ENCODE measurements around the gene RTN3.

RTN3 gene

DNA sequence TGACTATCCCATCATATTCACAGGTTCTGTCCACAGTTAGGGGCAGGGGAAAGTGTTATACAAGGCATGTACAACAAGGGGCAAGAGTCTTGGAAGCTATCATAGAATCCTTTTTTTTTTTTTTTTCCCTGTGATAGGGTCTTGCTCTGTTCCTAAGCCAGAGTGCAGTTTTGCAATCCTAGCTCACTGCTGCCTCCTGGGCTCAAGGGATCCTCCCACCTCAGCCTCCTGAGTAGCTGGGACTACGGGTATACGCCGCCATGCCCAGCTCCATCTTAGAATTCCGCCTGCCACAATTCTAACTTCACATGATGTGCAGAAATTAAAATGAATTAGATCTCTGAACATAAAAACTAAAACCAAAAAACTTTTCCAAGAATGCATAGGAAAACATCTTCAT is 55.6 kb downstream of the RTN3 start:
- DNase-seq: no peak

DNA sequence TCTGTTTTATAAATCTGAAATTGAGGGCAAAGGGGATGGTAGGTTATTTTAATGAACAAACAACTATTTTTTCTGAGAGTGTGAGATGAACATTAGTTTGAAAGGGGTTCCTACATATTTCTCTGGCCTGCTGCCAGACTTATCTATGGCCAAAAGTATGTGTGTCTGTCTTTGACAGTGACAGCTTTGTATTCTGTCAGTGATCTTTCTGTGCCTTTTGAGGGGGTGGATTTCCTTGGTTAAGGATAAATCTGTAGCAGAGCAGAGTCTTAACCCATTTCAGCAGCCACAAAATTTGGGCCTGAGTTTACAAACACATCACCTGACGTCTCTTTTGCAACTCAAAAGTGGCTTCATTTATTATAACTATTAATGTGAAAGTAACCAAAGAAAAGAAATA is 56.4 kb downstream of the RTN3 start:
- peak in 1 of 56 donors; percentile 50 for DNase-seq

DNA sequence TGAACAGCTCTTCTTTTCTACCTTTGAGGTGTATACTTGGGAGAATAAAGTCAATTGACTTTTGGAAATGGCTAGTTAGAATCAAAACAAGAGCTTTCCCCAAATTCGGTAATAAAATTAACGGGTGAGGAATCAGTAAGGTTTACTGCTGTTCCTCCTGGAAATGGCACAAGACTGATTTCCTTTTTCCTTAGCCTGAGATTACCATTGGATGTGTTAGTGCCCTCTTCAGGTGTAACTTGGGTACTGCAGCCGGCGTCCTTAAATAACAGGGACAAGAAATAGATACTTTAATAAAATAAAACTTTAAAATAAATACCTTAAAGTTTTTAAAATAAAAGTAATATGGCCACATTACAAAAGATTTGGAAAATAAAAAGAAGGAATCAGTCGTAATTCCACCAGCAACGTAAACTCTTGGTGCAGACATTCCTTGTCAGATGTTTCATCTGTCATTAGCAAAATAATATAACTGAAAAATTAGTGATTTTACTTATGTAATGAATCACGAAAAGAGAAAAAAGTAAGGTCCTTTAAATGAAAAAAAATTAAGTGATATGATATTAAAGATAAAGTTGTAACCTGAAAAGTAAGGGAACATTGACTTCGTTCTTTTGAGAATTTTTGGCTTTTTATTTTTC is 57.5 kb downstream of the RTN3 start:
- DNase-seq: peak in 40 of 56 donors; percentile 2 to 91 (median 30)

GRCh38 chr11:63745304-63746170 is 64.2 kb downstream of the RTN3 start:
- no peak for DNase-seq

DNA sequence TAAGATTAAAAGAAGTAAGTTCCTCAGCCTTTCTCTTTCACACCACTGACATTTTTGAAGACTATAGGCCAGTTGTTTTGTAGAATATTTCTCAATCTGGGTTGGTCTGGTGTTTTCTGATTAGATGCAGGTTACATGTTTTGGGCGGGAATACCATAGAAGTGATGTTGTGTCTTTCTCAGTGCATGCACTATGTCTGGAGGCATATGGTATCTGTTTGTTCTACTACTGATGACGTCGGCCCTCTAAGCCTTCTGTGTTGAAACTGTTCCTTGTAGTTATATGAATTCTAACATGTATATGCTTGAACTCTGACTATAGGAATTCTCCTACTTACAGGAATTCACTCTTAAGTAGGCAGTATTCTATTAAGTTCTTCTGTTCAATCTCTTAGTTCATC is 65.7 kb downstream of the RTN3 start:
- DNase-seq: no peak

GRCh38 chr11:63749624-63750023 is 68.3 kb downstream of the RTN3 start:
- DNase-seq: no peak

GRCh38 chr11:63756919-63757761 is 75.8 kb downstream of the RTN3 start:
- DNase-seq: no peak

DNA sequence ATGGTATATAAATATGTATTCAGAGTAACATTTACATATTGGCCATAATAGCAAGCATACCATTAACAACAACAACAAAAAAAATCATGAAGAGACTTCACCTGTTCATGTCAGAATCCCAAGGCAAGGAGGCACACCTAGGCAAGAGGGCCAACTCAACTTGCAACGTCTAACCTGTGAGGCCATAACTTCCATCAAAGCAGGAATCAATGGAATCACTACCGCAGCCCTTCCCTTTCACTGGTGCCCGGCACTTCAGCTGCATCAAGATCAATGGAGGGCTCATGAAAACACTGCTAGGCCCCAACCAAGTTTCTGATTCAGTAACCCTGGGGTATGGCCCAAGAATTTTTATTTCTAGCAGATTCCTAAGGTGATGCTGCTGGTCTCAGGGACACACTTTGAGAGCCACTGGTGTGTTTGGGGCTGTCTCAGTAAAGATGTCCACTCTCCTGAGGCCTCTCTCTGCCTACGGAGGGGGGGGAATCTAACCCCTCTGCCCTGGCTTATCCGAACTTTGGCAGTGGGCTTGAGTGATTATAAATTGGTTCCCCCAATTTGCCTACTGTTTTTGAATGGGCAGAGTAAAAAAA is 79.3 kb downstream of the RTN3 start:
- DNase-seq: no peak

- no peak for DNase-seq
Observed at GRCh38 chr11:63761188-63761587, 79.9 kb downstream of the RTN3 start.

DNA sequence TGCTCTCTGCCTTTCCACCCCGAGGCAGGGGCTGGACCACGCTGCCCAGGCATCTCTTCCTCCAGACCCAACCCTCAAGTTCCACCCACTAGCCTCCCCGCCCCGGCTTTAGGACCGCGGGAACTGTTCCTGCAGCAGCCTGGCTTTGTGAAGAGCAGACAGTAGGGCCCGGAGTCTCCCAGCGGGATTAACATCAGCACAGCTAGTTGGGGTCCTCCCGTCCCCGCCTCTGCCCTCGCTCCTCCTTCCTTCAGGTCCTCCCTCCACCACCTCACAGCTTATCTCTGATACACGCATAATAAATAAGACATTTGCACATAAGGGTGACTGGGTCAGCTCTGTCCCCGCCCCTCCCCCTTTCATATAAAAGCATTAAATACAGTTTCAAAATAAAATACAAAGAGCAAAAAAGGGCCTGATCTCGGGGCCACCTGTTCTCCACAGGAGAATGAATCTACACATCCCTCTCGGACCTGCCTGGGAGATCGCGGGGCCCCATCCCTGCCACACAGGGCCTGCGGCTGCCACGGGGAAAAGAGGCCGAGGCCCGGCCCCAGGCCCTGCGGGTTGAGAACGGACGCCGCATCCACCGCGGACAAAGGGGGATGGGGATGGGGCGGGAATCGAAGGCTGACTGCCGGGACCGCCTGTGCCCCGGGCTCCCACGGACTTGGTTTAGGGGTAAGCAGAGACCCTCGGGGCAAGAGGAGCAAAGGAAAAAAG is 80.8 kb downstream of the RTN3 start:
- peak in 10 of 56 donors; percentile 18 to 42 (median 24) for DNase-seq

DNA sequence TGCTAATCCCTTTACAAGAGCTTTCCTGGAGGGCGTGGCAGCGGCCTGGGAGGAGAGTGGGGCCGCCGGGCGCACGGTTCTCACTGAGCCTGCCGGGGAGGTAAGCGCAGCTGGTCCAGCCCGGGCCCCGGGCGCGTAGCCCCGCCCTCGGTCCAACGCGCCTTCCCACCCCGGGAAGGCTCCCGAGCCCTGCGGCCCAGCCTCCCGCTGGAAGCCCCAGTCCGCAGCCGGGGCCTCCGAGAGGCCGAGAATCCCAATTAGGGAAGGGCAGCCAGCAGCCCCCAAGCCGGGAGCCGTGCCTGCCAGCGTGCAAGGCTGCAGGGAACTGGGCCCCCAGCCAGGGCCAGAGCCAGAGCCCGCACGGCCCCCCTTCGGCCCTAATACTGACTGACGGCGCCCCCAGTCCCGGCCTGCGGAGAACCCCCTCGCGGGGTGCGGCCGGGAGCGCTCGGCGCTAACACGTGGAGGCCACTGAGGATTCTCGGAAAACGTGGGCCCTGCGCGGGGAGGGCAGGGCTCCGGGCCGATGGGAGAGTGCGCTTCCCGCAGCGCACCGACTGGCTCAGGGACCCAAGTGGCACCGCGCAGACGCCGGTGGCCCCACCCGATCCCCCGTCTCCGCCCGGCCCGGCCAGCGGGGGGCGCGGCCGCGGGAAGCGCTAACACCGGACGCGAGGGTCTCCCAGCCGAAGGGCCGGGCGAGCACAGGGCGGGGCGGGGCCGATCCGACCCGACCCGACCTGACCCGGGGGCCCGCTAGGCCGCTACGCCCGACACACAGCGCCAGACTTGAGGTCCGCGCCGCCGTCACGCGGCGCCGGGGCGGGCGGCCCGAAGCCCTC is 81.6 kb downstream of the RTN3 start:
- peak in 38 of 56 donors; percentile 25 to 78 (median 58) for DNase-seq

DNA sequence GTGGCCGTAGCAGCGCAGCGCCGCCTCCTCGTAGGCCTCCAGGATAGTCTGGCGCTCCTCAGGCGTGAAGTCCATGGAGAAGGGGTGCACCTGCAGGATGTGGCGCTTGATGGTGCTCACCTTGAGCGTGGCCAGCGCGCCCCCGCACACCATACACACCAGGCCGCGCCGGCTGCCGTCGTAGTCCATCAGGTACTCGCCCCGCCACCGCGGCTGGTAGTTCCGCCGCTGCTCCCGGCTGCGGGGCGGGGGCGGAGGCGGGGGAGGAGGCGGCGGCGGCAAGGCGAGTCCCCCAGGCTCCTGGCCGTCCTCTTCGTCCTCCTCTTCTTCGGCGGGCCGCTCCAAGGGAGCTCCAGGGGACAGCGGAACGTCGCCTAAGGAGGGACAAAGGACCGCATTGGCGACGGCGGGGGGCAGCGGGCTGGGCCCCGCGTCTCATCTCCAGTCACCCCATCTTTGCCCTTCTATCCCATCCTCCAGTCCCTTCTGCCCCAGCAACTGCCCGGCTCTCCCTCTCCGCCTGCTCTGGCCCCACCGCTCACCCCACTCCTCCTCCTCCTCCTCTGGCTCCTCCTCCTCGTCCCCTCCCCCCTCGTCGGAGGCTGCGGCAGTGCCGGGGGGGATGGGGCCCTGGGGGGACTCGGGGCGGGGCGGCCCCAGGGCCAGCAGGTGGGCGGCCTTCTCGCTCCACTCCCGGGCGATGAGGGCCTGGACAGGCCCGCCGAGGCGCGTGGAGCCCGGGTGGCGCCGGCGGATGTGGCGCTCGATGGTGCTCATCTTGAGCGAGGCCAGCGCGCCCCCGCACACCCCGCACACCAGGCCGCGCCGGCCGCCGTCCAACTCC is 82.4 kb downstream of the RTN3 start:
- peak in 8 of 56 donors; percentile 13 to 61 (median 36) for DNase-seq

- no peak for DNase-seq
Observed at GRCh38 chr11:63764340-63764678, 83.0 kb downstream of the RTN3 start.

DNA sequence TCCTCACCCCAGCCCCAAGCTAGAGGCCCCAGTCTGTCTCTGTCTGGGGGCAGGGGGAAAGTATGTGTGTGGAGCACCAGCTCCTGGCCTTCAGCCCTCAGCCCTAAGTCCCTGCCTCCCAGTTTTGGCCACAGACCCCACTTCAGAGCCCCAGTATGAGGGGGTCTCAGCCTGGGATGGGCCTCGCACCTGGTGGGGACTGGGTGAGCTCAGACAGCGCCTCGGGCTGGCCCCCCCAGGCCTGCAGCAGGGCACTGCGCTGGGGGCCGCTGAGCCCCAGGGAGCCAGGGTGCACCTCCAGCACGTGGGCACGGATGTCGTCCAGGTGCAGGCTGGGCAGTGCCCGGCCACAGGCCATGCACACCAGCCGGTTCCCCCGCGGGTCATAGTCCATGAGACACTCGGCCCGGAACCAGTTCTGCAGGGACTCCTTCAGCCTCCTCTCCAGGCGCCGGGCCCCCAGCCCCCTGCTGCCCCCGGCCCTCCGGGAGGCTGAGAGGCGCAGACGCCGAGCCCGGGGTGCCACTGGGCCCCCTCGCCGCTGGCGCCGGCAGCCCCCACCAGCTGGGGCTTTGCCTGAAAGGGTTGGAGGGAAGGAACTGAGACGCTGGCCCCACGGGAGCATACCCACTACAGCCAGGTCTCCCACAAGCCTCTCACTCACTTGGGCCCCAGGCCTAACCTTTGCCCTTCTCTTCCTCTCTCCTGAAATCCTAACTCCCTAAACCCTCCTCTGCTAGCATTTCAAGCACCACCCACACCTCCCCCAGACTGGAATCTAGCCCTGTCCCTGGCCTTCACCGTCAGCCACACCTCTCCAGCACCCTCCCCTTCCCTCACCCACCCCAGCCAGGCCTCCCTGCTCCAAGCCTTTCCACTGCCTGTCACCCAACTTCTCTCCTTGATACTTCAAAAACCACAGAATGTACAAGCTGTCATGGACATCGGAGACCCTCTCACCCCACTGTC is 83.7 kb downstream of the RTN3 start:
- no peak for DNase-seq

DNA sequence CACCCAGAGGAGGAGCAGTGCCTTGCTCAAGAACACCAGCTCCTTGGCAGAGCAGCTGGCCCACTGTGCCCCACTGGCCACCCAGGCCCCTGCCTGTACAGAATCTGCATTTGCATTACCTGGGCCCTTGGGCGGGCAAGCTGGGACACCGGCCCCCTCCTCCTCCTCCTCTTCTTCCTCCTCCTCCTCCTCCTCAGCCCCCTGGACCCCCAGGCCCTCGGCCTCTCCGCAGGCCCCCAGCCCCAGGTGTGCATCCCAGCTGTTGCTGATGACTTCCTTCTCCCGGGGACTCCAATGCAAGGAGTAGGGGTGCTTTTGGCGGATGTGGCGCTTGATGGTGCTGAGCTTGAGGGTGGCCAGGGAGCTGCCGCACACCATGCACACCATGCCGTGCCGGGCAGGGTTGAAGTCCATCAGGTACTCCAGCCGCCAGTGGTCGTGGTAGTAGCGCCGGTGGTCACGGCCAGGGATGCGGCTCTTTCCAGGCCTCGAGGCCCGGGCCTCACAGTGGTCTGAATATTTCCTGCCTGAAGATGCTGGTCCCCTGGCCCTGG is 84.5 kb downstream of the RTN3 start:
- no peak for DNase-seq

GRCh38 chr11:63766531-63767235 is 85.4 kb downstream of the RTN3 start:
- peak in 3 of 56 donors; percentile 18 to 21 (median 20) for DNase-seq

DNA sequence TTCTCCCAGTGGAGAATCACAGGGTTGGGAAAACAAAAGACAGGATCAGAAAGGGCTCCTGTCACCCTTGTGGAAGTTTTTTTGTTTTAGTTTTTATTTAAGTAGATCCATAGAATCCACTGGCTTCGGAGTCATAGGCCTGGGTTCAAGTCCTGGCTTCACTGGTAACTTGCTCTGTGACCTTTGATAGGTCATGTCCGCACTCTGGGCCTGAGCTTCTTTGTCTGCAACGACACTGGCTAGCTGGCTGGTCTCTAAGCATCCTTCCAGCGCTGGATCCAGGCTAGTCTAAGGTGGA is 85.9 kb downstream of the RTN3 start:
- DNase-seq: no peak
